ENCODE data around the gene PRKACG. TPM values are rescaled to one million over a fixed set of nuclear protein-coding genes. Genes with fewer than 3 reads are reported as not detected.

The PRKACG gene
- total RNA-seq, 1 donor from 2014 or later, result not detected

DNA sequence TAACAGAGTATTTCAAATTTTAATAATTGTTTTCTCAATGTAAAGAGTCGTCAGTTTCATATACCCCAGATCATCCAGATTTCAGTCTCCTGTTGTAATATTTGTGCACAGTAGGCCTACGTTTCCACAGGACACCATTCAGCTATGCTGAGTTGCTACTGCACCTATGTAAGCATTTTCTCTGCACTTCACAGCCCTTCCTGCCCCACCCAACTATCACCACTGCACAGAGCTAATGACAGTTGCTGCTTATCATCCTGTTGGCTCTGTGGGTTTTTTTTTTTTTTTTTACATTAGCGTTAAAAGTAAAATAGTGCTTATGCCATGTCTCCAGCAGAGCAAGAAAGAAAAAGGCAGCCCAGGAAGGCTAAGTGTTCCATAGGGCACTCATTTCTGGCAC, 5.9 kb upstream of the PRKACG start:
- Histone ChIP-seq H3K36me3 (no peaks in the 10 kb centered on the region), H3F3A (ENCODE audit: low read depth) (peaks cover 20% of the 10 kb centered on the region), H4K20me1 (ENCODE audit: low read depth) (no peaks in the 10 kb centered on the region), H3K9me3 (ENCODE audit: low read depth) (no peaks in the 10 kb centered on the region), H3K4me2 (no peak overlapping the region), H3K79me2 (ENCODE audit: low read depth) (no peaks in the 10 kb centered on the region), H3K27ac (no peak overlapping the region), H3K4me3 (no peak overlapping the region), H2AFZ (replicated peaks) (no peak overlapping the region), H3K27me3 (no peaks in the 10 kb centered on the region), H3K4me1 (peaks cover 14% of the 10 kb centered on the region), H3K9ac (no peak overlapping the region)
- TF ChIP-seq, protein P1, sequence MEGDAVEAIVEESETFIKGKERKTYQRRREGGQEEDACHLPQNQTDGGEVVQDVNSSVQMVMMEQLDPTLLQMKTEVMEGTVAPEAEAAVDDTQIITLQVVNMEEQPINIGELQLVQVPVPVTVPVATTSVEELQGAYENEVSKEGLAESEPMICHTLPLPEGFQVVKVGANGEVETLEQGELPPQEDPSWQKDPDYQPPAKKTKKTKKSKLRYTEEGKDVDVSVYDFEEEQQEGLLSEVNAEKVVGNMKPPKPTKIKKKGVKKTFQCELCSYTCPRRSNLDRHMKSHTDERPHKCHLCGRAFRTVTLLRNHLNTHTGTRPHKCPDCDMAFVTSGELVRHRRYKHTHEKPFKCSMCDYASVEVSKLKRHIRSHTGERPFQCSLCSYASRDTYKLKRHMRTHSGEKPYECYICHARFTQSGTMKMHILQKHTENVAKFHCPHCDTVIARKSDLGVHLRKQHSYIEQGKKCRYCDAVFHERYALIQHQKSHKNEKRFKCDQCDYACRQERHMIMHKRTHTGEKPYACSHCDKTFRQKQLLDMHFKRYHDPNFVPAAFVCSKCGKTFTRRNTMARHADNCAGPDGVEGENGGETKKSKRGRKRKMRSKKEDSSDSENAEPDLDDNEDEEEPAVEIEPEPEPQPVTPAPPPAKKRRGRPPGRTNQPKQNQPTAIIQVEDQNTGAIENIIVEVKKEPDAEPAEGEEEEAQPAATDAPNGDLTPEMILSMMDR (IDR thresholded peaks at IDR 0.05), result no peak
- TF ChIP-seq EZH2 (IDR thresholded peaks at IDR 0.05) (no peak), EZH2phosphoT487 (IDR thresholded peaks at IDR 0.05) (no peak)
- no peak overlapping the region for H3K4me3 Mint-ChIP-seq
- H3K27ac Mint-ChIP-seq, result no peak overlapping the region
- H3K4me1 Mint-ChIP-seq, result peaks cover 14% of the 10 kb centered on the region
- H3K27me3 Mint-ChIP-seq (ENCODE audit: insufficient read depth, low read depth), result no peaks in the 10 kb centered on the region
- H3K9me3 Mint-ChIP-seq, result no peaks in the 10 kb centered on the region
- DNase-seq (ENCODE audit: low spot score), result no peak
- no peaks in the 10 kb centered on the region for H3K36me3 Mint-ChIP-seq

DNA sequence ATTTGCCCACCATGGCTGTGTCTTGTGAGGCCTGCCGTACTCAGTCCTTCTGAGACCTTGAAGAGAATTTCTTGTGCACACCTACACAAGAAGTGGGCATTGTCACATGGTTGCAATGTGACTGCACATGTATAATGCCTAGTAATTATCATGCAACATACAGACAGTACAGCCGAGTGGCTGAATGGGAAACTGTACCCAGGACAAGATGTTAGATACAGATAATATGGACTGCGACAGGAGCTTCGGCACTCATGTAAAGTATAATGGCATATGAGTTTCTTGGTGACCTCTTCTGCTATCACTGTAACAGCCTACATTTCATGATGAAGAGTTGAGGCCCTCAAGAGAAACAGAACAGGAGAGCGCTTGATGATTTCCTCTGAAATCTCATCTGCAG, 4.8 kb upstream of the PRKACG start:
- Histone ChIP-seq H3K4me1 (peaks cover 14% of the 10 kb centered on the region), H3K27me3 (no peaks in the 10 kb centered on the region), H2AFZ (replicated peaks) (peak overlapping the region; percentile 42), H3K4me3 (no peak overlapping the region), H3K9me3 (ENCODE audit: low read depth) (no peaks in the 10 kb centered on the region), H3K36me3 (no peaks in the 10 kb centered on the region), H3K79me2 (ENCODE audit: low read depth) (no peaks in the 10 kb centered on the region), H3K27ac (no peak overlapping the region), H3K4me2 (no peak overlapping the region), H3K9ac (no peak overlapping the region), H3F3A (ENCODE audit: low read depth) (peaks cover 13% of the 10 kb centered on the region), H4K20me1 (ENCODE audit: low read depth) (no peaks in the 10 kb centered on the region)
- H3K27ac Mint-ChIP-seq, result no peak overlapping the region
- no peak overlapping the region for H3K4me3 Mint-ChIP-seq
- H3K36me3 Mint-ChIP-seq, result peaks cover 3% of the 10 kb centered on the region
- DNase-seq (ENCODE audit: low spot score), result no peak
- peaks cover 14% of the 10 kb centered on the region for H3K4me1 Mint-ChIP-seq
- peaks cover 4% of the 10 kb centered on the region for H3K9me3 Mint-ChIP-seq
- H3K27me3 Mint-ChIP-seq (ENCODE audit: insufficient read depth, low read depth), result peaks cover 3% of the 10 kb centered on the region
- TF ChIP-seq EZH2phosphoT487 (IDR thresholded peaks at IDR 0.05) (no peak), EZH2 (IDR thresholded peaks at IDR 0.05) (no peak)
- TF ChIP-seq, protein P1 (IDR thresholded peaks at IDR 0.05), result no peak

DNA sequence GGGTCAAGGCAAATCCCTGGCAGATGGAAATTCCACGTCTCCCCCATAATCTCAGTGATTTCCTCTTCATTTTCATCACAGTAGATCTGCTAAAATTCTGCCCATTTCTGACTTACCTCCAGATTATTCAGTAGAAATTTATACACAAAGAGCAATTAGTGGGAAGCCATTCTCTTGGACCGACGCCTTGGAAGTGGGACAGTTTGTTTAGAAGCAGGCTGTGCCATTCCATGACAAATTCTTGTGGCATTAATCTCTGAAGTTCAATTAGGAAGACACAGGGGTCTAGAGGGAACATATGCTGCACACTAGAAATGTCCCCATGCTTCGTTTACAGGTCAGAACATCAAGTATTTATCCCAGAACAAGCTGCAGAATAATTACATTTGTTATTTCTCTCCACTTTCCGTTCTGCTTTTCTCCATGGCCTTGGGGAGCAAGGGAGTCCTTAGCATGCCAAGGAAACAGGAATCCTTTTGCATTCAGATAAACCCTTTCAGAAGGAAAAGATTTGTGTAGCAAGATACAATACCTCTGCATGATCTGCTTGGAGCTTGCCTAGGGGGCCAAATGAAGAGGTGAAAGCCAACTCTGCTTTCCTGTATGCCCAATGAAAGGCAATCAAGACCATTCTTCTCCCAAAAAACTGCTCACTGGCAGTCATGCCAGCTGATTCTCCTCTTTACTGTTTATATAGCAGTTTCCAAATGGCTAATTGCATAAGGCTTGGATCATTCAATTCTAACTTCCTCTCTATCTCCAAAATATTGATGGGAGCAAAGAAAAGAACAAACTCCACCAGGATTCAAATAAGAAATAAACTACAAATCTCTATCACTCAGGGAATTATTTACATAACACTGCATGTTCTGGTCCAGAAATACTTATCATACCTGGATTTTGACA, 2.5 kb upstream of the PRKACG start:
- H3K79me2 ChIP-seq (ENCODE audit: low read depth), result no peaks in the 10 kb centered on the region
- peaks cover 9% of the 10 kb centered on the region for H3F3A ChIP-seq (ENCODE audit: low read depth)
- no peak overlapping the region for H3K4me3 Mint-ChIP-seq
- peaks cover 5% of the 10 kb centered on the region for H3K36me3 Mint-ChIP-seq
- peak overlapping the region; percentile 9 for H3K4me2 ChIP-seq
- peaks cover 4% of the 10 kb centered on the region for H3K9me3 Mint-ChIP-seq
- peaks cover 17% of the 10 kb centered on the region for H3K4me1 Mint-ChIP-seq
- no peaks in the 10 kb centered on the region for H3K9me3 ChIP-seq (ENCODE audit: low read depth)
- no peak overlapping the region for H3K27ac ChIP-seq
- no peaks in the 10 kb centered on the region for H3K36me3 ChIP-seq
- no peak overlapping the region for H3K9ac ChIP-seq
- H3K4me1 ChIP-seq, result peaks cover 14% of the 10 kb centered on the region
- no peaks in the 10 kb centered on the region for H4K20me1 ChIP-seq (ENCODE audit: low read depth)
- TF ChIP-seq EZH2 (IDR thresholded peaks at IDR 0.05) (no peak), EZH2phosphoT487 (IDR thresholded peaks at IDR 0.05) (no peak)
- TF ChIP-seq, protein P1 (IDR thresholded peaks at IDR 0.05), result no peak
- no peak for DNase-seq (ENCODE audit: low spot score)
- no peak overlapping the region for H3K4me3 ChIP-seq
- no peak overlapping the region for H3K27ac Mint-ChIP-seq
- H2AFZ ChIP-seq (replicated peaks), result no peak overlapping the region
- H3K27me3 ChIP-seq, result no peaks in the 10 kb centered on the region
- peaks cover 3% of the 10 kb centered on the region for H3K27me3 Mint-ChIP-seq (ENCODE audit: insufficient read depth, low read depth)

Measured in neural progenitor cell (in vitro differentiated cells).